GM23338 (cell line): Measurements from ENCODE around the gene BSND. TPM values are rescaled to one million over a fixed set of nuclear protein-coding genes. Genes with fewer than 3 reads are reported as not detected.

Experiments
- ATAC-seq: fragments of 200-7000 bp; cut with Tn5 transposase; 3 replicates; pipeline ENCODE4 v1.9.1; 2020
- DNase-seq: peaks from one replicate; pipeline ENCODE4 v3.0.0-alpha.2; 2015; ENCODE audit warnings: low spot score
- H2AFZ ChIP-seq: fragments of 200-600 bp; sonication (generic); 2 replicates; pipeline ENCODE4 v1.8.0; 2016; ENCODE audit warnings: antibody characterized with exemption, mild to moderate bottlenecking, moderate library complexity
- H3F3A ChIP-seq: fragments of 200-600 bp; sonication (generic); replicated peaks from 2 replicates; pipeline ENCODE4 v1.8.0; 2017; ENCODE audit warnings: antibody characterized with exemption, mixed run types, low read depth
- H3K27ac ChIP-seq: fragments of 200-600 bp; sonication (generic); 2 replicates; pipeline ENCODE4 v1.6.1; 2016; ENCODE audit warnings: low read depth
- H3K27me3 ChIP-seq: fragments of 200-600 bp; sonication (generic); 2 replicates; pipeline ENCODE4 v1.8.0; 2016; ENCODE audit warnings: mild to moderate bottlenecking, mixed run types, moderate library complexity; ENCODE audit not compliant: insufficient read depth
- H3K36me3 ChIP-seq: fragments of 200-600 bp; sonication (generic); 2 replicates; pipeline ENCODE4 v1.8.0; 2016; ENCODE audit warnings: mild to moderate bottlenecking; ENCODE audit not compliant: insufficient read depth
- H3K4me1 ChIP-seq: fragments of 200-600 bp; sonication (generic); 2 replicates; pipeline ENCODE4 v1.8.0; 2016; ENCODE audit warnings: mild to moderate bottlenecking, moderate library complexity; ENCODE audit not compliant: insufficient read depth
- H3K4me2 ChIP-seq: fragments of 200-600 bp; sonication (generic); 2 replicates; pipeline ENCODE4 v1.7.1; 2017; ENCODE audit warnings: mixed run types
- H3K4me3 ChIP-seq: fragments of 200-600 bp; sonication (generic); 2 replicates; pipeline ENCODE4 v1.6.1; 2016; ENCODE audit warnings: mixed run types
- H3K79me2 ChIP-seq: fragments of 200-600 bp; sonication (generic); replicated peaks from 2 replicates; pipeline ENCODE4 v1.8.0; 2017; ENCODE audit warnings: mild to moderate bottlenecking; ENCODE audit not compliant: insufficient read depth
- H3K9me2 ChIP-seq: fragments of 200-600 bp; sonication (generic); 2 replicates; pipeline ENCODE4 v1.8.0; 2017; ENCODE audit not compliant: insufficient read depth
- H4K20me1 ChIP-seq: fragments of 200-600 bp; sonication (generic); replicated peaks from 2 replicates; pipeline ENCODE4 v1.8.0; 2017; ENCODE audit warnings: mild to moderate bottlenecking; ENCODE audit not compliant: insufficient read depth
- H3K27ac Mint-ChIP-seq: 2 replicates; pipeline ENCODE4 v1.8.0; 2020; ENCODE audit warnings: inconsistent platforms, mild to moderate bottlenecking, moderate library complexity, mixed read lengths
- H3K27me3 Mint-ChIP-seq: 3 replicates; pipeline ENCODE4 v1.8.0; 2022; ENCODE audit warnings: low read depth, mild to moderate bottlenecking, moderate library complexity, mixed read lengths, inconsistent platforms; ENCODE audit not compliant: insufficient read depth, poor library complexity
- H3K36me3 Mint-ChIP-seq: 3 replicates; pipeline ENCODE4 v1.8.0; 2021; ENCODE audit warnings: low read depth, mild to moderate bottlenecking, inconsistent platforms, moderate library complexity, mixed read lengths
- H3K4me1 Mint-ChIP-seq: 3 replicates; pipeline ENCODE4 v1.8.0; 2020; ENCODE audit warnings: mild to moderate bottlenecking, inconsistent platforms, mixed read lengths
- H3K4me3 Mint-ChIP-seq: 3 replicates; pipeline ENCODE4 v1.8.0; 2021; ENCODE audit warnings: moderate library complexity, mild to moderate bottlenecking, inconsistent platforms, mixed read lengths
- H3K9me3 Mint-ChIP-seq: 3 replicates; pipeline ENCODE4 v1.8.0; 2020; ENCODE audit warnings: moderate library complexity, mild to moderate bottlenecking, inconsistent platforms, mixed read lengths
- CREB1 ChIP-seq: fragments of 250-450 bp; sonication (Bioruptor Pico); IDR thresholded peaks from 2 replicates; pipeline ENCODE4 v1.5.0; 2020; ENCODE audit warnings: low read depth, mild to moderate bottlenecking, moderate library complexity
- CTCF ChIP-seq, 2 experiments: fragments of 200-600 bp in 1 of 2; sonication (generic) in 1 of 2; conservative IDR thresholded peaks; 2 replicates each; pipeline versions ENCODE4 v1.5.1 to v1.6.1; 2016 to 2017; ENCODE audit warnings: antibody characterized with exemption in 2 of 2, low read depth in 2 of 2, mild to moderate bottlenecking in 2 of 2, moderate library complexity in 1 of 2
- ETS1 ChIP-seq: IDR thresholded peaks from 2 replicates; pipeline ENCODE4 v1.6.1; 2016; ENCODE audit warnings: antibody characterized with exemption
- EZH2 ChIP-seq: fragments of 200-600 bp; sonication (generic); IDR thresholded peaks from one replicate; pipeline ENCODE4 v1.8.0; 2017; ENCODE audit warnings: antibody characterized with exemption, mild to moderate bottlenecking, low read depth; ENCODE audit not compliant: unreplicated experiment
- JUNB ChIP-seq: IDR thresholded peaks from one replicate; pipeline ENCODE4 v1.6.1; 2016; ENCODE audit warnings: antibody characterized with exemption; ENCODE audit not compliant: unreplicated experiment
- POLR2AphosphoS5 ChIP-seq: IDR thresholded peaks from 2 replicates; pipeline ENCODE4 v1.6.1; 2016; ENCODE audit warnings: antibody characterized with exemption, low read depth
- REST ChIP-seq: IDR thresholded peaks from one replicate; pipeline ENCODE4 v1.6.1; 2018; ENCODE audit warnings: antibody characterized with exemption; ENCODE audit not compliant: unreplicated experiment
- STAT1 ChIP-seq: IDR thresholded peaks from one replicate; pipeline ENCODE4 v1.6.1; 2016; ENCODE audit warnings: antibody characterized with exemption; ENCODE audit not compliant: unreplicated experiment
- ZNF331 ChIP-seq: fragments of 250-450 bp; sonication (Bioruptor Pico); IDR thresholded peaks from 2 replicates; pipeline ENCODE4 v1.5.0; 2020; ENCODE audit warnings: low read depth, mild to moderate bottlenecking, moderate library complexity
- ZNF462 ChIP-seq: fragments of 250-450 bp; sonication (Bioruptor Pico); IDR thresholded peaks from 2 replicates; pipeline ENCODE4 v1.5.0; 2020; ENCODE audit warnings: mild to moderate bottlenecking, moderate library complexity
- polyA plus RNA-seq: library from polyadenylated mRNA; unstranded; fragments of >200 nt; fragmentation: Nextera tagmentation; extraction: Ambion mirVana; gene quantifications from 2 replicates; pipeline ENCODE4 v1.2.1, GENCODE V29; 2016
- total RNA-seq: library from RNA; depleted of rRNA; stranded (reverse); fragments of >200 nt; shearing (Covaris generic); gene quantifications from 2 replicates; pipeline ENCODE4 v1.2.3, GENCODE V29; 2014

BSND gene
- total and polyA plus RNA-seq, 2 experiments from 2014 or later: 0.55 to 1.4 TPM

GRCh38 chr1:54968551-54968950 is 30.2 kb upstream of the BSND start (continued):
- no peak for TF ChIP-seq CREB1 (CRISPR knock-in tag)
- no peak for TF ChIP-seq CTCF (conservative IDR thresholded peaks at IDR 0.05; ENCODE audit: low read depth in 2 of 2)
- TF ChIP-seq JUNB: no peak
- no peak for TF ChIP-seq STAT1
- TF ChIP-seq POLR2AphosphoS5: no peak
- TF ChIP-seq ZNF331 (CRISPR knock-in tag): no peak

GRCh38 chr1:54969879-54970278 is 28.9 kb upstream of the BSND start:
- H3K27me3 Mint-ChIP-seq: peaks cover 5% of the 10 kb centered on the region
- Histone ChIP-seq H3K27me3 (no peaks in the 10 kb centered on the region), H4K20me1 (no peaks in the 10 kb centered on the region), H3K27ac (no peak overlapping the region), H2AFZ (0 out of 2 replicates have a peak overlapping the region, but pooled peaks have one; percentile 7), H3K4me3 (no peak overlapping the region), H3K9me2 (peaks cover 9% of the 10 kb centered on the region; the same call in 1 of the 2 replicates), H3K4me2 (no peak overlapping the region), H3K79me2 (no peaks in the 10 kb centered on the region), H3F3A (no peaks in the 10 kb centered on the region), H3K36me3 (no peaks in the 10 kb centered on the region), H3K4me1 (peaks cover 8% of the 10 kb centered on the region; the same call in 1 of the 2 replicates)
- peaks cover 9% of the 10 kb centered on the region for H3K4me1 Mint-ChIP-seq
- H3K27ac Mint-ChIP-seq: no peak overlapping the region
- H3K9me3 Mint-ChIP-seq: no peaks in the 10 kb centered on the region
- DNase-seq (no peak), ATAC-seq (no peak)
- H3K36me3 Mint-ChIP-seq: no peaks in the 10 kb centered on the region
- H3K4me3 Mint-ChIP-seq: no peak overlapping the region
- no peak for TF ChIP-seq ETS1
- no peak for TF ChIP-seq ZNF331 (CRISPR knock-in tag)
- TF ChIP-seq CTCF (conservative IDR thresholded peaks at IDR 0.05; ENCODE audit: low read depth in 2 of 2): no peak
- no peak for TF ChIP-seq POLR2AphosphoS5
- TF ChIP-seq ZNF462 (CRISPR knock-in tag): no peak
- no peak for TF ChIP-seq EZH2
- TF ChIP-seq REST: no peak
